Urinary bladder (tissue), 4 donors: ENCODE data around the gene SLC9C1. TPM values are rescaled to one million over a fixed set of nuclear protein-coding genes. Genes with fewer than 3 reads are reported as not detected.

Source experiments
- DNase-seq: peaks from one replicate; pipeline ENCODE4 v3.0.0-alpha.2; 2015; ENCODE audit errors: extremely low spot score
- H3K27ac ChIP-seq: one replicate; pipeline ENCODE4 v1.5.1; 2013; ENCODE audit warnings: low read depth, mild to moderate bottlenecking, moderate library complexity
- H3K36me3 ChIP-seq: one replicate; pipeline ENCODE4 v1.6.1; 2013; ENCODE audit warnings: mild to moderate bottlenecking, moderate library complexity; ENCODE audit not compliant: insufficient read depth
- H3K4me1 ChIP-seq: one replicate; pipeline ENCODE4 v1.6.1; 2013; ENCODE audit warnings: mild to moderate bottlenecking, moderate library complexity; ENCODE audit not compliant: insufficient read depth
- H3K4me3 ChIP-seq: one replicate; pipeline ENCODE4 v1.5.1; 2013; ENCODE audit warnings: low read depth, low read length
- WGBS: extraction: QIAGEN DNeasy Blood & Tissue Kit; methylation state at CpG from one replicate; pipeline ENCODE4 v1.1.7; 2013; 5-methylcytosine and 5-hydroxymethylcytosine counted together
- polyA plus RNA-seq: library from polyadenylated mRNA; stranded (reverse); fragments of 200-250 nt; gene quantifications from one replicate; pipeline ENCODE4 v1.2.3, GENCODE V29; 2013
- total RNA-seq: library from RNA; depleted of rRNA; stranded (reverse); fragments of >200 nt; gene quantifications from one replicate; pipeline ENCODE4 v1.2.3, GENCODE V29; 2014
- donor health status: healthy with polysubstance abuse.
- donor health status: healthy.

The SLC9C1 gene
- 1.9 TPM for total RNA-seq
- not detected for polyA plus RNA-seq

- peak within 1 kb of the TSS; percentile 21 for H3K4me3 ChIP-seq
- H3K36me3 ChIP-seq = no peaks in the 10 kb centered on the region
- 33% methylated on average over 15 of the region's 15 CpGs for WGBS
- H3K4me1 ChIP-seq = no peaks in the 10 kb centered on the region
- peak; percentile 58 for DNase-seq
- no peak within 1 kb of the TSS for H3K27ac ChIP-seq
Measured at GRCh38 chr3:112293368-112294321, at the start of gene SLC9C1. Gene SLC9C1, minus strand, starts transcription at chr3:112294216. Its CDS starts 7,425 bp downstream, at chr3:112286791.

- Histone ChIP-seq H3K4me1 (no peaks in the 10 kb centered on the region), H3K4me3 (no peak overlapping the region), H3K27ac (no peak overlapping the region), H3K36me3 (no peaks in the 10 kb centered on the region)
- WGBS = 83% methylated on average over 2 of the region's 2 CpGs
- no peak for DNase-seq
Measured at GRCh38 chr3:112341386-112341785, 47.4 kb upstream of the SLC9C1 start.

- no peaks in the 10 kb centered on the region for H3K36me3 ChIP-seq
- no peak overlapping the region for H3K27ac ChIP-seq
- WGBS = 87% methylated on average over 2 of the region's 2 CpGs
- H3K4me3 ChIP-seq = no peak overlapping the region
- H3K4me1 ChIP-seq = peaks cover 2% of the 10 kb centered on the region
- no peak for DNase-seq
Measured at GRCh38 chr3:112339609-112340008, 45.6 kb upstream of the SLC9C1 start.

GRCh38 chr3:112339134-112339533, 45.1 kb upstream of the SLC9C1 start:
- no peak for DNase-seq
- no peak overlapping the region for H3K27ac ChIP-seq
- H3K4me1 ChIP-seq = peaks cover 2% of the 10 kb centered on the region
- no peak overlapping the region for H3K4me3 ChIP-seq
- H3K36me3 ChIP-seq = no peaks in the 10 kb centered on the region

GRCh38 chr3:112338727-112339056, 44.7 kb upstream of the SLC9C1 start:
- Histone ChIP-seq H3K27ac (no peak overlapping the region), H3K4me1 (peaks cover 2% of the 10 kb centered on the region)
- 77% methylated on average over 2 of the region's 2 CpGs for WGBS

GRCh38 chr3:112338021-112338726, 44.2 kb upstream of the SLC9C1 start:
- no peak for DNase-seq
- no peaks in the 10 kb centered on the region for H3K36me3 ChIP-seq
- no peak overlapping the region for H3K4me3 ChIP-seq
- 72% methylated on average over 6 of the region's 6 CpGs for WGBS
- H3K4me1 ChIP-seq = peaks cover 2% of the 10 kb centered on the region
- no peak overlapping the region for H3K27ac ChIP-seq

More at GRCh38 chr3:112338727-112339056, 44.7 kb upstream of the SLC9C1 start:
- DNase-seq = no peak
- Histone ChIP-seq H3K4me3 (no peak overlapping the region), H3K36me3 (no peaks in the 10 kb centered on the region)

GRCh38 chr3:112335434-112335781, 41.4 kb upstream of the SLC9C1 start:
- no peak overlapping the region for H3K4me3 ChIP-seq
- no peaks in the 10 kb centered on the region for H3K36me3 ChIP-seq
- DNase-seq = no peak
- WGBS = 96% methylated on average over 2 of the region's 2 CpGs
- no peak overlapping the region for H3K27ac ChIP-seq
- peaks cover 2% of the 10 kb centered on the region for H3K4me1 ChIP-seq

GRCh38 chr3:112334691-112335433, 40.8 kb upstream of the SLC9C1 start:
- Histone ChIP-seq H3K36me3 (no peaks in the 10 kb centered on the region), H3K27ac (peak overlapping the region; percentile 23), H3K4me3 (no peak overlapping the region), H3K4me1 (peaks cover 2% of the 10 kb centered on the region)
- DNase-seq = no peak
- whole genome bisulfite sequencing = 29% methylated on average over 6 of the region's 6 CpGs

GRCh38 chr3:112333381-112334317, 39.6 kb upstream of the SLC9C1 start:
- no peaks in the 10 kb centered on the region for H3K36me3 ChIP-seq
- DNase-seq = peak; percentile 74
- H3K4me1 ChIP-seq = peaks cover 2% of the 10 kb centered on the region
- 3% methylated on average over 23 of the region's 23 CpGs for WGBS
- H3K4me3 ChIP-seq = peak overlapping the region; percentile 58
- H3K27ac ChIP-seq = peak overlapping the region; percentile 75

GRCh38 chr3:112333002-112333380, 39.0 kb upstream of the SLC9C1 start, which contains the start of gene CD200:
Gene CD200, plus strand, starts transcription at chr3:112333156. Its CDS starts 57 bp downstream, at chr3:112333213.
- peak; percentile 42 for DNase-seq
- Histone ChIP-seq H3K4me1 (peaks cover 2% of the 10 kb centered on the region), H3K27ac (peak within 1 kb of the TSS; percentile 75), H3K4me3 (peak within 1 kb of the TSS; percentile 58), H3K36me3 (no peaks in the 10 kb centered on the region)
- under 1% methylated on average over 28 of the region's 28 CpGs for WGBS

- no peak overlapping the region for H3K4me3 ChIP-seq
- no peaks in the 10 kb centered on the region for H3K36me3 ChIP-seq
- DNase-seq = no peak
- no peak overlapping the region for H3K27ac ChIP-seq
- H3K4me1 ChIP-seq = peaks cover 2% of the 10 kb centered on the region
- 72% methylated on average over 4 of the region's 4 CpGs for WGBS
Measured at GRCh38 chr3:112331851-112332250, 37.8 kb upstream of the SLC9C1 start.

GRCh38 chr3:112327371-112327951, 33.4 kb upstream of the SLC9C1 start:
- DNase-seq = no peak
- Histone ChIP-seq H3K4me1 (no peaks in the 10 kb centered on the region), H3K4me3 (no peak overlapping the region), H3K27ac (no peak overlapping the region), H3K36me3 (no peaks in the 10 kb centered on the region)
- WGBS = 3% methylated on average over 2 of the region's 2 CpGs
